Liver (tissue), 9 donors: ENCODE measurements around the gene CTSV. TPM values are rescaled to one million over a fixed set of nuclear protein-coding genes. Genes with fewer than 3 reads are reported as not detected.
"Not testable (repeated sequence)": the region's sequence is repeated elsewhere in the genome, so short reads cannot be mapped to it uniquely, and the experiment has no call there.

Experiments
- DNase-seq: peaks from one replicate; pipeline ENCODE4 v3.0.0-alpha.2; 2017; ENCODE audit warnings: low spot score
- H3K27ac ChIP-seq, 2 donors: one replicate each; pipeline ENCODE4 v1.7.0; 2013; ENCODE audit warnings: inconsistent platforms in 2 of 2, low read length in 2 of 2, control low read depth in 1 of 2, low read depth in 1 of 2, mild to moderate bottlenecking in 1 of 2
- H3K27me3 ChIP-seq, 4 donors: one replicate each; pipeline versions ENCODE4 v1.6.1 to v1.7.0; 2013; ENCODE audit warnings: low read length in 3 of 4, inconsistent platforms in 1 of 4, mild to moderate bottlenecking in 1 of 4, moderate library complexity in 1 of 4; ENCODE audit not compliant: control insufficient read depth in 4 of 4, insufficient read depth in 4 of 4
- H3K36me3 ChIP-seq, 4 donors: one replicate each; pipeline versions ENCODE4 v1.6.1 to v1.7.0; 2013; ENCODE audit warnings: low read length in 3 of 4, mild to moderate bottlenecking in 3 of 4, low read depth in 1 of 4, moderate library complexity in 1 of 4; ENCODE audit not compliant: control insufficient read depth in 4 of 4, insufficient read depth in 3 of 4
- H3K4me1 ChIP-seq, 4 donors: one replicate each; pipeline versions ENCODE4 v1.6.1 to v1.7.0; 2013; ENCODE audit warnings: low read length in 3 of 4, mild to moderate bottlenecking in 3 of 4, moderate library complexity in 1 of 4; ENCODE audit not compliant: control insufficient read depth in 4 of 4, insufficient read depth in 4 of 4
- H3K4me3 ChIP-seq, 3 donors: one replicate each; pipeline versions ENCODE4 v1.6.1 to v1.7.0; 2013; ENCODE audit warnings: low read length in 3 of 3, control low read depth in 1 of 3, low read depth in 1 of 3, mild to moderate bottlenecking in 1 of 3
- H3K9ac ChIP-seq, 2 donors: one replicate each; pipeline ENCODE4 v1.7.0; 2013; ENCODE audit warnings: low read length in 2 of 2, mild to moderate bottlenecking in 2 of 2, moderate library complexity in 2 of 2, control low read depth in 1 of 2, low read depth in 1 of 2
- H3K9me3 ChIP-seq, 4 donors: one replicate each; pipeline versions ENCODE4 v1.6.1 to v1.7.0; 2013; ENCODE audit warnings: low read length in 3 of 4; ENCODE audit not compliant: control insufficient read depth in 4 of 4
- EGR1 ChIP-seq, 2 donors: IDR thresholded peaks; 2 replicates each; pipeline ENCODE4 v1.6.1; 2016 to 2018; ENCODE audit warnings: antibody characterized with exemption in 2 of 2, low read depth in 2 of 2
- FOXA1 ChIP-seq: IDR thresholded peaks from 2 replicates; pipeline ENCODE4 v1.6.1; 2016; ENCODE audit warnings: antibody characterized with exemption
- FOXA2 ChIP-seq: IDR thresholded peaks from 2 replicates; pipeline ENCODE4 v1.6.1; 2016; ENCODE audit warnings: antibody characterized with exemption
- GABPA ChIP-seq, 2 donors: IDR thresholded peaks in 1 of 2; conservative IDR thresholded peaks in 1 of 2; 2 replicates each; pipeline ENCODE4 v1.6.1; 2016; ENCODE audit warnings: antibody characterized with exemption in 2 of 2, mild to moderate bottlenecking in 1 of 2, moderate library complexity in 1 of 2
- HNF4G ChIP-seq: IDR thresholded peaks from 2 replicates; pipeline ENCODE4 v1.6.1; 2016; ENCODE audit warnings: antibody characterized with exemption
- JUND ChIP-seq, 2 donors: IDR thresholded peaks; 2 replicates each; pipeline ENCODE4 v1.6.1; 2016; ENCODE audit warnings: antibody characterized with exemption in 2 of 2
- NR2F2 ChIP-seq: IDR thresholded peaks from 2 replicates; pipeline ENCODE4 v1.6.1; 2016; ENCODE audit warnings: antibody characterized with exemption
- RAD21 ChIP-seq, 2 donors: IDR thresholded peaks; 2 replicates each; pipeline ENCODE4 v1.6.1; 2016; ENCODE audit warnings: antibody characterized with exemption in 2 of 2, mild to moderate bottlenecking in 2 of 2
- RXRA ChIP-seq, 2 donors: IDR thresholded peaks; 2 replicates each; pipeline ENCODE4 v1.6.1; 2017 to 2018; ENCODE audit warnings: antibody characterized with exemption in 2 of 2, mild to moderate bottlenecking in 1 of 2
- SP1 ChIP-seq: IDR thresholded peaks from 2 replicates; pipeline ENCODE4 v1.6.1; 2018; ENCODE audit warnings: antibody characterized with exemption, mild to moderate bottlenecking
- YY1 ChIP-seq: IDR thresholded peaks from 2 replicates; pipeline ENCODE4 v1.6.1; 2016; ENCODE audit warnings: antibody characterized with exemption, mild to moderate bottlenecking
- WGBS: extraction: QIAGEN DNeasy Blood & Tissue Kit; methylation state at CpG from one replicate; pipeline ENCODE4 v1.1.7; 2013; 5-methylcytosine and 5-hydroxymethylcytosine counted together
- polyA plus RNA-seq, 2 donors: library from polyadenylated mRNA; stranded (reverse) in 1 of 2; unstranded in 1 of 2; fragments of 200-250 nt in 1 of 2; fragments of >200 nt in 1 of 2; fragmentation: Nextera tagmentation in 1 of 2; extraction: Ambion mirVana in 1 of 2; gene quantifications; one replicate each; pipeline versions ENCODE4 v1.2.1 to v1.2.3, GENCODE V29; 2013 to 2015
- total RNA-seq, 2 donors: library from RNA; depleted of rRNA; stranded (reverse); fragments of >200 nt; gene quantifications; one replicate each; pipeline ENCODE4 v1.2.3, GENCODE V29; 2014
- TF ChIP-seq, protein P1 (sequence below): IDR thresholded peaks from 2 replicates; pipeline ENCODE4 v1.6.1; 2016; ENCODE audit warnings: antibody characterized with exemption
- TF ChIP-seq, protein P2 (sequence below): IDR thresholded peaks from 2 replicates; pipeline ENCODE4 v1.6.1; 2016; ENCODE audit warnings: antibody characterized with exemption
- TF ChIP-seq, protein P3 (sequence below): IDR thresholded peaks from 2 replicates; pipeline ENCODE4 v1.6.1; 2016; ENCODE audit warnings: antibody characterized with exemption
- donor health status: healthy.
- donor health status: healthy.
- donor health status: healthy.
- donor health status: healthy.
- donor health status: healthy.

The CTSV gene
- total and polyA plus RNA-seq, 4 donors: 0.17 to 0.65 (median 0.30) TPM

DNA sequence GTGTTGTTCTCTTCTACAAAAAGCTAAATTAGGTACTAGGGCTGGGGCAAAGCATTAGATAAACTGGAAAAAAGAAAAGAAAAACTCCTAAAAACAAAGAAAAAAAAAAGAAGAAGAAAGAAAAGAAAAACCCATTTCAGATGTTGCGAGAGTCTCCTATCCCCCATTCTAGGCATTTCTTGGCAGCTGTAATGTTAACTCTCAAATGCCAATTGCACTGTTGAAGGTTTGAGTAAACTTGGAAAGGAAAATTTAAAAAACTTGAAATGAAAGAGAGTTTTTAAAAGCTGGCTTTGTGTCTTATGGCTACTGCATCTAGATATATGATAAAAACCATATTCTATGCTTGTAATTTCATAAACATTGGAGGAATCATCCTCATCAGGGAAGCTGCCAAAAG lies 34.6 kb upstream of the CTSV start:
- H3K27me3 ChIP-seq: peaks cover 0 to 6% (median 2%) of the 10 kb centered on the region in 4 donors
- H3K36me3 ChIP-seq: no peaks in the 10 kb centered on the region
- no peak for TF ChIP-seq GABPA (IDR thresholded peaks at IDR 0.05 in 1 of 2, conservative IDR thresholded peaks at IDR 0.05 in 1 of 2)
- TF ChIP-seq HNF4G: no peak
- no peak for TF ChIP-seq NR2F2
- no peak for TF ChIP-seq EGR1 (IDR thresholded peaks at IDR 0.05; ENCODE audit: low read depth in 2 of 2)
- TF ChIP-seq, protein P1, sequence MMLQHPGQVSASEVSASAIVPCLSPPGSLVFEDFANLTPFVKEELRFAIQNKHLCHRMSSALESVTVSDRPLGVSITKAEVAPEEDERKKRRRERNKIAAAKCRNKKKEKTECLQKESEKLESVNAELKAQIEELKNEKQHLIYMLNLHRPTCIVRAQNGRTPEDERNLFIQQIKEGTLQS: no peak
- TF ChIP-seq SP1: no peak
- TF ChIP-seq, protein P2, sequence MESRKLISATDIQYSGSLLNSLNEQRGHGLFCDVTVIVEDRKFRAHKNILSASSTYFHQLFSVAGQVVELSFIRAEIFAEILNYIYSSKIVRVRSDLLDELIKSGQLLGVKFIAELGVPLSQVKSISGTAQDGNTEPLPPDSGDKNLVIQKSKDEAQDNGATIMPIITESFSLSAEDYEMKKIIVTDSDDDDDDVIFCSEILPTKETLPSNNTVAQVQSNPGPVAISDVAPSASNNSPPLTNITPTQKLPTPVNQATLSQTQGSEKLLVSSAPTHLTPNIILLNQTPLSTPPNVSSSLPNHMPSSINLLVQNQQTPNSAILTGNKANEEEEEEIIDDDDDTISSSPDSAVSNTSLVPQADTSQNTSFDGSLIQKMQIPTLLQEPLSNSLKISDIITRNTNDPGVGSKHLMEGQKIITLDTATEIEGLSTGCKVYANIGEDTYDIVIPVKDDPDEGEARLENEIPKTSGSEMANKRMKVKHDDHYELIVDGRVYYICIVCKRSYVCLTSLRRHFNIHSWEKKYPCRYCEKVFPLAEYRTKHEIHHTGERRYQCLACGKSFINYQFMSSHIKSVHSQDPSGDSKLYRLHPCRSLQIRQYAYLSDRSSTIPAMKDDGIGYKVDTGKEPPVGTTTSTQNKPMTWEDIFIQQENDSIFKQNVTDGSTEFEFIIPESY: no peak
- no peak for TF ChIP-seq FOXA1
- TF ChIP-seq, protein P3, sequence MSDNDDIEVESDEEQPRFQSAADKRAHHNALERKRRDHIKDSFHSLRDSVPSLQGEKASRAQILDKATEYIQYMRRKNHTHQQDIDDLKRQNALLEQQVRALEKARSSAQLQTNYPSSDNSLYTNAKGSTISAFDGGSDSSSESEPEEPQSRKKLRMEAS: no peak
- TF ChIP-seq RXRA (IDR thresholded peaks at IDR 0.05): no peak
- TF ChIP-seq FOXA2: no peak
- TF ChIP-seq JUND (IDR thresholded peaks at IDR 0.05): no peak
- no peak for TF ChIP-seq RAD21 (IDR thresholded peaks at IDR 0.05)
- TF ChIP-seq YY1: no peak
- no peak overlapping the region for H3K27ac ChIP-seq
- no peak for DNase-seq
- no peak overlapping the region for H3K4me3 ChIP-seq
- H3K9me3 ChIP-seq: no peaks in the 10 kb centered on the region
- H3K4me1 ChIP-seq: no peaks in the 10 kb centered on the region
- 78% methylated on average over 1 of the region's 1 CpG for WGBS
- H3K9ac ChIP-seq: no peak overlapping the region

DNA sequence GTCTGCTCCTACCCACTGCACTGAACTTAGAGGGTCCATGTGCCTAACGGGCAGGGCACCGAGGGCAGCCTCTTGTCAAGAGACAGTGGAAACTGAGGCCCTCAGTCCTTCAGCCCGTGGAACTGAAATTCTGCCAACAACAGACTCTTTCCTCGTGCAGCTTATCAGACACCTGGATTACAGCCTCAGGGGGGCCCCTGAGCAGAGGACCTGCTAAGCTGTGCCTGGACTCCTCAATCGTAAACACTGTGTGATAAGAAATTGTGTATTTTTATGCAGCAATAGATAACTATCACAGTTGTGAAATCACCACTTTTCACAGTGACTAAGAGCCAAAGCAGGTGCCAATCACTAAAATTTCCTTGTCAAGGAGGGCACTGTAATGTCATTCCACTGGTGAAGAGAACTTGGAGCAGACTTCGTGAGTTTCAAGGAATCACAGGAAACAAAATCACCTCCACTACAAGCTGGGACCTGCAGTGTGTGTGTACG lies 33.4 kb upstream of the CTSV start:
- no peak for DNase-seq
- Histone ChIP-seq H3K27ac (no peak overlapping the region), H3K27me3 (peaks cover 0 to 6% (median 2%) of the 10 kb centered on the region in 4 donors), H3K9ac (no peak overlapping the region), H3K4me3 (no peak overlapping the region), H3K36me3 (no peaks in the 10 kb centered on the region), H3K4me1 (no peaks in the 10 kb centered on the region), H3K9me3 (no peaks in the 10 kb centered on the region)
- no peak for TF ChIP-seq RAD21 (IDR thresholded peaks at IDR 0.05)
- 54% methylated on average over 7 of the region's 7 CpGs for WGBS

DNA sequence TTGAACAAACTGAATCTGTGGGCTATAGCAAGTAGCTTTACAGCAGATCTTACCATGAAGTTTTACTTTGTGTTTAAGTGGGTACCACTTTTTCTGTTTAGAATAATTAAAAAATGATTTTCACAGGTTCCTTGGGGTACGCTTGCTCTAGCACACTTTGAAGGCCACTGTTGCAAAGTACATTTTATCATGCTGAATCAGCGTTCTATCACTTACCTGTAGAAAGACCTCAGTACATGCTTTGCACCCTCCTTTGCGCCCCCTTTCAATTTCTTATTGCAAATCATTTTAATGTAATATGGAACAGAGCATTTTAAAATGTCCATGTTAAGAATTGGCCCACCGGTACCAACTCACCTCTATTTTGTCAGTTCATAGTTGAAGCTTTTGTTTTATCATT lies 31.4 kb upstream of the CTSV start:
- not testable (repeated sequence) for DNase-seq, H3K4me3 ChIP-seq, H3K27ac ChIP-seq, H3K27me3 ChIP-seq, H3K36me3 ChIP-seq, H3K4me1 ChIP-seq, H3K9me3 ChIP-seq, H3K9ac ChIP-seq
- 92% methylated on average over 4 of the region's 4 CpGs for WGBS
